ENCODE results near the gene PLEKHA4. TPM values are rescaled to one million over a fixed set of nuclear protein-coding genes. Genes with fewer than 3 reads are reported as not detected.

Gene PLEKHA4
- total and polyA plus RNA-seq, 2 experiments from 2014 or later = 12.2 to 12.3 TPM

DNA sequence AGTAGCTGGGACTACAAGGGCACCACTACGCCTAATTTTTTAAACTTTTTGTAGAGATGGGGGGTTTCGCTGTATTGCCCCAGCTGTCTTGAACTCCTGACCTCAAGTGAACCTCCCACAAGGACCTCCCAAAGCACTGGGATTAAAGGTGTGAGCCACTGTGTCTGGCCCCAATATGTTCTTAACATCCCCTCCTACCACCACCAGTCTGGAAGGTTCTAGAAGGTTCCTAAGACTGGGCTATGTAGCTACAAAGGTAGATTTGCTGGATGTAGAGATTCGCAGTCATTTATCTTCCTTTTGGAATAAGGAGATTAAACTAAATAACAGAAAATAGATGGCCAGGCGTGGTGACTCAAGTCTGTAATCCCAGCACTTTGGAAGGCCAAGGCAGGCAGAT, 37.5 kb downstream of the PLEKHA4 start (continued):
- TF ChIP-seq, protein P1, sequence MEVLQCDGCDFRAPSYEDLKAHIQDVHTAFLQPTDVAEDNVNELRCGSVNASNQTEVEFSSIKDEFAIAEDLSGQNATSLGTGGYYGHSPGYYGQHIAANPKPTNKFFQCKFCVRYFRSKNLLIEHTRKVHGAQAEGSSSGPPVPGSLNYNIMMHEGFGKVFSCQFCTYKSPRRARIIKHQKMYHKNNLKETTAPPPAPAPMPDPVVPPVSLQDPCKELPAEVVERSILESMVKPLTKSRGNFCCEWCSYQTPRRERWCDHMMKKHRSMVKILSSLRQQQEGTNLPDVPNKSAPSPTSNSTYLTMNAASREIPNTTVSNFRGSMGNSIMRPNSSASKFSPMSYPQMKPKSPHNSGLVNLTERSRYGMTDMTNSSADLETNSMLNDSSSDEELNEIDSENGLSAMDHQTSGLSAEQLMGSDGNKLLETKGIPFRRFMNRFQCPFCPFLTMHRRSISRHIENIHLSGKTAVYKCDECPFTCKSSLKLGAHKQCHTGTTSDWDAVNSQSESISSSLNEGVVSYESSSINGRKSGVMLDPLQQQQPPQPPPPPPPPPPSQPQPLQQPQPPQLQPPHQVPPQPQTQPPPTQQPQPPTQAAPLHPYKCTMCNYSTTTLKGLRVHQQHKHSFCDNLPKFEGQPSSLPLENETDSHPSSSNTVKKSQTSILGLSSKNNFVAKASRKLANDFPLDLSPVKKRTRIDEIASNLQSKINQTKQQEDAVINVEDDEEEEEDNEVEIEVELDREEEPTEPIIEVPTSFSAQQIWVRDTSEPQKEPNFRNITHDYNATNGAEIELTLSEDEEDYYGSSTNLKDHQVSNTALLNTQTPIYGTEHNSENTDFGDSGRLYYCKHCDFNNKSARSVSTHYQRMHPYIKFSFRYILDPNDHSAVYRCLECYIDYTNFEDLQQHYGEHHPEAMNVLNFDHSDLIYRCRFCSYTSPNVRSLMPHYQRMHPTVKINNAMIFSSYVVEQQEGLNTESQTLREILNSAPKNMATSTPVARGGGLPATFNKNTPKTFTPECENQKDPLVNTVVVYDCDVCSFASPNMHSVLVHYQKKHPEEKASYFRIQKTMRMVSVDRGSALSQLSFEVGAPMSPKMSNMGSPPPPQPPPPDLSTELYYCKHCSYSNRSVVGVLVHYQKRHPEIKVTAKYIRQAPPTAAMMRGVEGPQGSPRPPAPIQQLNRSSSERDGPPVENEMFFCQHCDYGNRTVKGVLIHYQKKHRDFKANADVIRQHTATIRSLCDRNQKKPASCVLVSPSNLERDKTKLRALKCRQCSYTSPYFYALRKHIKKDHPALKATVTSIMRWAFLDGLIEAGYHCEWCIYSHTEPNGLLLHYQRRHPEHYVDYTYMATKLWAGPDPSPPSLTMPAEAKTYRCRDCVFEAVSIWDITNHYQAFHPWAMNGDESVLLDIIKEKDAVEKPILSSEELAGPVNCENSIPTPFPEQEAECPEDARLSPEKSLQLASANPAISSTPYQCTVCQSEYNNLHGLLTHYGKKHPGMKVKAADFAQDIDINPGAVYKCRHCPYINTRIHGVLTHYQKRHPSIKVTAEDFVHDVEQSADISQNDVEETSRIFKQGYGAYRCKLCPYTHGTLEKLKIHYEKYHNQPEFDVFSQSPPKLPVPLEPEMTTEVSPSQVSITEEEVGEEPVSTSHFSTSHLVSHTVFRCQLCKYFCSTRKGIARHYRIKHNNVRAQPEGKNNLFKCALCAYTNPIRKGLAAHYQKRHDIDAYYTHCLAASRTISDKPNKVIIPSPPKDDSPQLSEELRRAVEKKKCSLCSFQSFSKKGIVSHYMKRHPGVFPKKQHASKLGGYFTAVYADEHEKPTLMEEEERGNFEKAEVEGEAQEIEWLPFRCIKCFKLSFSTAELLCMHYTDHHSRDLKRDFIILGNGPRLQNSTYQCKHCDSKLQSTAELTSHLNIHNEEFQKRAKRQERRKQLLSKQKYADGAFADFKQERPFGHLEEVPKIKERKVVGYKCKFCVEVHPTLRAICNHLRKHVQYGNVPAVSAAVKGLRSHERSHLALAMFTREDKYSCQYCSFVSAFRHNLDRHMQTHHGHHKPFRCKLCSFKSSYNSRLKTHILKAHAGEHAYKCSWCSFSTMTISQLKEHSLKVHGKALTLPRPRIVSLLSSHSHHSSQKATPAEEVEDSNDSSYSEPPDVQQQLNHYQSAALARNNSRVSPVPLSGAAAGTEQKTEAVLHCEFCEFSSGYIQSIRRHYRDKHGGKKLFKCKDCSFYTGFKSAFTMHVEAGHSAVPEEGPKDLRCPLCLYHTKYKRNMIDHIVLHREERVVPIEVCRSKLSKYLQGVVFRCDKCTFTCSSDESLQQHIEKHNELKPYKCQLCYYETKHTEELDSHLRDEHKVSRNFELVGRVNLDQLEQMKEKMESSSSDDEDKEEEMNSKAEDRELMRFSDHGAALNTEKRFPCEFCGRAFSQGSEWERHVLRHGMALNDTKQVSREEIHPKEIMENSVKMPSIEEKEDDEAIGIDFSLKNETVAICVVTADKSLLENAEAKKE (CRISPR knock-in tag; IDR thresholded peaks at IDR 0.05) = no peak
- TF ChIP-seq CREB1 (CRISPR knock-in tag; IDR thresholded peaks at IDR 0.05; ENCODE audit: low read depth) (no peak), JUNB (IDR thresholded peaks at IDR 0.05; ENCODE audit: unreplicated experiment) (no peak), EZH2phosphoT487 (IDR thresholded peaks at IDR 0.05; ENCODE audit: unreplicated experiment) (no peak), EZH2 (IDR thresholded peaks at IDR 0.05; ENCODE audit: low read depth, unreplicated experiment) (no peak), POLR2AphosphoS5 (IDR thresholded peaks at IDR 0.05; ENCODE audit: low read depth) (no peak), ZNF331 (CRISPR knock-in tag; IDR thresholded peaks at IDR 0.05; ENCODE audit: low read depth) (no peak)

DNA sequence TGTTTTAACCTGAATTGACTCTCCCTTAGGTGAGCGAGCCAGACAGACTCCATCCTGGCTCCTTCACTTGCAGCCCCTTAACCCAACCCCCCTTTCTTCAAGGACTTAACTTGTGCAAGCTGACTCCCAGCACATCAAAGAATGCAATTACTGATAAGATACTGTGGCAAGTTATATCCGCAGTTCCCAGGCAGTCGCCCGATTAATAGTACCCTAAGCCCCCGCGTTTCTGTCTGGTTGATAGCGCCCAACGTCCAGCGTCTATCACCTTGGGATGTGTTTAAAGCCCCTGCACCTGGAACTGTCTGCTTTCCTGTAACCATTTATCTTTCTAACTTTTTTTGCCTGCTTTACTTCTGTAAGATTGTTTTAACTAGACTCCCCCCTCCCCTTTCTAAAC, 38.3 kb downstream of the PLEKHA4 start:
- H3K4me2 ChIP-seq = no peak overlapping the region
- no peaks in the 10 kb centered on the region; the same call in 1 of the 3 replicates for H3K9me3 Mint-ChIP-seq
- no peak overlapping the region for H2AFZ ChIP-seq
- no peak overlapping the region for H3K27ac Mint-ChIP-seq
- no peaks in the 10 kb centered on the region for H3K9me2 ChIP-seq (ENCODE audit: insufficient read depth)
- H3K4me1 ChIP-seq (ENCODE audit: insufficient read depth) = peaks cover 3% of the 10 kb centered on the region; the same call in 1 of the 2 replicates
- H3K27me3 ChIP-seq (ENCODE audit: insufficient read depth) = no peaks in the 10 kb centered on the region
- peaks cover 11% of the 10 kb centered on the region for H3K27me3 Mint-ChIP-seq (ENCODE audit: insufficient read depth, low read depth, poor library complexity)
- H3K4me3 Mint-ChIP-seq = no peak overlapping the region
- peaks cover 25% of the 10 kb centered on the region for H3K36me3 Mint-ChIP-seq (ENCODE audit: low read depth)
- H3K36me3 ChIP-seq (ENCODE audit: insufficient read depth) = no peaks in the 10 kb centered on the region
- H3K4me3 ChIP-seq = no peak overlapping the region
- no peaks in the 10 kb centered on the region for H3F3A ChIP-seq (replicated peaks; ENCODE audit: low read depth)
- no peaks in the 10 kb centered on the region for H3K79me2 ChIP-seq (replicated peaks; ENCODE audit: insufficient read depth)
- no peak overlapping the region for H3K27ac ChIP-seq (ENCODE audit: low read depth)
- peaks cover 9% of the 10 kb centered on the region for H3K4me1 Mint-ChIP-seq
- no peaks in the 10 kb centered on the region for H4K20me1 ChIP-seq (replicated peaks; ENCODE audit: insufficient read depth)
- no peak for ATAC-seq
- DNase-seq (ENCODE audit: low spot score) = no peak
- TF ChIP-seq, protein P2, sequence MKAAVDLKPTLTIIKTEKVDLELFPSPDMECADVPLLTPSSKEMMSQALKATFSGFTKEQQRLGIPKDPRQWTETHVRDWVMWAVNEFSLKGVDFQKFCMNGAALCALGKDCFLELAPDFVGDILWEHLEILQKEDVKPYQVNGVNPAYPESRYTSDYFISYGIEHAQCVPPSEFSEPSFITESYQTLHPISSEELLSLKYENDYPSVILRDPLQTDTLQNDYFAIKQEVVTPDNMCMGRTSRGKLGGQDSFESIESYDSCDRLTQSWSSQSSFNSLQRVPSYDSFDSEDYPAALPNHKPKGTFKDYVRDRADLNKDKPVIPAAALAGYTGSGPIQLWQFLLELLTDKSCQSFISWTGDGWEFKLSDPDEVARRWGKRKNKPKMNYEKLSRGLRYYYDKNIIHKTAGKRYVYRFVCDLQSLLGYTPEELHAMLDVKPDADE (IDR thresholded peaks at IDR 0.05) = no peak
- no peak for TF ChIP-seq POLR2AphosphoS5 (IDR thresholded peaks at IDR 0.05; ENCODE audit: low read depth)
- TF ChIP-seq ZNF114 (CRISPR knock-in tag; IDR thresholded peaks at IDR 0.05) = no peak
- TF ChIP-seq JUNB (IDR thresholded peaks at IDR 0.05; ENCODE audit: unreplicated experiment) = no peak
- no peak for TF ChIP-seq EZH2 (IDR thresholded peaks at IDR 0.05; ENCODE audit: low read depth, unreplicated experiment)
- no peak for TF ChIP-seq EZH2phosphoT487 (IDR thresholded peaks at IDR 0.05; ENCODE audit: unreplicated experiment)
- TF ChIP-seq, protein P3, sequence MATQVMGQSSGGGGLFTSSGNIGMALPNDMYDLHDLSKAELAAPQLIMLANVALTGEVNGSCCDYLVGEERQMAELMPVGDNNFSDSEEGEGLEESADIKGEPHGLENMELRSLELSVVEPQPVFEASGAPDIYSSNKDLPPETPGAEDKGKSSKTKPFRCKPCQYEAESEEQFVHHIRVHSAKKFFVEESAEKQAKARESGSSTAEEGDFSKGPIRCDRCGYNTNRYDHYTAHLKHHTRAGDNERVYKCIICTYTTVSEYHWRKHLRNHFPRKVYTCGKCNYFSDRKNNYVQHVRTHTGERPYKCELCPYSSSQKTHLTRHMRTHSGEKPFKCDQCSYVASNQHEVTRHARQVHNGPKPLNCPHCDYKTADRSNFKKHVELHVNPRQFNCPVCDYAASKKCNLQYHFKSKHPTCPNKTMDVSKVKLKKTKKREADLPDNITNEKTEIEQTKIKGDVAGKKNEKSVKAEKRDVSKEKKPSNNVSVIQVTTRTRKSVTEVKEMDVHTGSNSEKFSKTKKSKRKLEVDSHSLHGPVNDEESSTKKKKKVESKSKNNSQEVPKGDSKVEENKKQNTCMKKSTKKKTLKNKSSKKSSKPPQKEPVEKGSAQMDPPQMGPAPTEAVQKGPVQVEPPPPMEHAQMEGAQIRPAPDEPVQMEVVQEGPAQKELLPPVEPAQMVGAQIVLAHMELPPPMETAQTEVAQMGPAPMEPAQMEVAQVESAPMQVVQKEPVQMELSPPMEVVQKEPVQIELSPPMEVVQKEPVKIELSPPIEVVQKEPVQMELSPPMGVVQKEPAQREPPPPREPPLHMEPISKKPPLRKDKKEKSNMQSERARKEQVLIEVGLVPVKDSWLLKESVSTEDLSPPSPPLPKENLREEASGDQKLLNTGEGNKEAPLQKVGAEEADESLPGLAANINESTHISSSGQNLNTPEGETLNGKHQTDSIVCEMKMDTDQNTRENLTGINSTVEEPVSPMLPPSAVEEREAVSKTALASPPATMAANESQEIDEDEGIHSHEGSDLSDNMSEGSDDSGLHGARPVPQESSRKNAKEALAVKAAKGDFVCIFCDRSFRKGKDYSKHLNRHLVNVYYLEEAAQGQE (IDR thresholded peaks at IDR 0.05; ENCODE audit: unreplicated experiment) = no peak
- no peak for TF ChIP-seq ZNF331 (CRISPR knock-in tag; IDR thresholded peaks at IDR 0.05; ENCODE audit: low read depth)
- no peak for TF ChIP-seq CREB1 (CRISPR knock-in tag; IDR thresholded peaks at IDR 0.05; ENCODE audit: low read depth)
